Keratinocyte (primary cell): ENCODE results near the gene SLX4. TPM values are rescaled to one million over a fixed set of nuclear protein-coding genes. Genes with fewer than 3 reads are reported as not detected.

ENCODE experiments used
- DNase-seq: peaks from one replicate; pipeline ENCODE4 v3.0.0-alpha.2; 2011; ENCODE audit warnings: low read depth, missing footprints, low spot score
- FAIRE-seq: peaks from 2 replicates; lab custom pipeline; 2011; peaks lifted over from hg19 to GRCh38; lab: Jason Lieb, UNC
- H2AFZ ChIP-seq: 2 replicates; pipeline ENCODE4 v1.6.0; 2012; ENCODE audit warnings: low read length, control low read depth, inconsistent platforms; ENCODE audit not compliant: control insufficient read depth
- H3K27ac ChIP-seq: 2 replicates; pipeline ENCODE4 v1.5.1; 2011; ENCODE audit warnings: low read length; ENCODE audit not compliant: control insufficient read depth, insufficient read depth
- H3K27me3 ChIP-seq: 3 replicates; pipeline ENCODE4 v1.6.0; 2011; ENCODE audit warnings: low read length; ENCODE audit not compliant: control insufficient read depth, insufficient read depth; ENCODE audit errors: extremely low read depth
- H3K36me3 ChIP-seq, 2 experiments: 2 replicates in 1 of 2; 3 replicates in 1 of 2; pipeline ENCODE4 v1.5.1; 2011; ENCODE audit warnings: low read length in 2 of 2, mild to moderate bottlenecking in 1 of 2; ENCODE audit not compliant: control insufficient read depth in 2 of 2, insufficient read depth in 2 of 2; ENCODE audit errors: extremely low read depth in 1 of 2
- H3K4me1 ChIP-seq: 3 replicates; pipeline ENCODE4 v1.5.1; 2011; ENCODE audit warnings: low read length; ENCODE audit not compliant: control insufficient read depth, insufficient read depth; ENCODE audit errors: extremely low read depth
- H3K4me2 ChIP-seq: 3 replicates; pipeline ENCODE4 v1.6.0; 2011; ENCODE audit warnings: low read depth, low read length; ENCODE audit not compliant: control insufficient read depth, insufficient read depth; ENCODE audit errors: extremely low read depth
- H3K4me3 ChIP-seq, 3 experiments: fragments of 200-600 bp in 1 of 3; sonication (generic) in 1 of 3; 2 replicates in 2 of 3; 3 replicates in 1 of 3; pipeline ENCODE4 v1.5.1; 2011 to 2016; ENCODE audit warnings: low read length in 3 of 3, mild to moderate bottlenecking in 3 of 3, control low read depth in 2 of 3, inconsistent platforms in 1 of 3, low read depth in 1 of 3, mixed read lengths in 1 of 3, mixed run types in 1 of 3, moderate library complexity in 1 of 3; ENCODE audit not compliant: control insufficient read depth in 2 of 3, insufficient read depth in 2 of 3; ENCODE audit errors: extremely low read depth in 1 of 3
- H3K79me2 ChIP-seq: 2 replicates; pipeline ENCODE4 v1.6.0; 2012; ENCODE audit warnings: low read length; ENCODE audit not compliant: control insufficient read depth, insufficient read depth
- H3K9ac ChIP-seq: 3 replicates; pipeline ENCODE4 v1.6.0; 2011; ENCODE audit warnings: low read length; ENCODE audit not compliant: control insufficient read depth, insufficient read depth; ENCODE audit errors: extremely low read depth
- H3K9me1 ChIP-seq: 3 replicates; pipeline ENCODE4 v1.6.0; 2011; ENCODE audit warnings: low read length; ENCODE audit not compliant: control insufficient read depth, insufficient read depth; ENCODE audit errors: extremely low read depth
- H3K9me3 ChIP-seq: 2 replicates; pipeline ENCODE4 v1.5.1; 2012; ENCODE audit warnings: low read depth, low read length; ENCODE audit not compliant: control insufficient read depth
- H4K20me1 ChIP-seq: 3 replicates; pipeline ENCODE4 v1.6.0; 2011; ENCODE audit warnings: low read length; ENCODE audit not compliant: control insufficient read depth, insufficient read depth; ENCODE audit errors: extremely low read depth
- EZH2 ChIP-seq: IDR thresholded peaks from one replicate; pipeline ENCODE4 v1.6.1; 2012; ENCODE audit warnings: inconsistent platforms, mild to moderate bottlenecking, low read length, moderate library complexity
- dilution Hi-C: fragments of 300-500 bp; cut with MboI; formaldehyde crosslinking; loops from one replicate; pipeline ENCODE4 v1.7.0; 2020; ENCODE audit warnings: low sequenced_read_pairs; ENCODE audit not compliant: extremely low pct_ligation_motif_present
- polyA plus RNA-seq, 5 experiments: library from polyadenylated mRNA; depleted of rRNA in 3 of 5; stranded (reverse) in 3 of 5; stranded (forward) in 1 of 5; unstranded in 1 of 5; fragments of >200 nt; gene quantifications; 1 replicate in 1 of 5; 2 replicates in 3 of 5; 3 replicates in 1 of 5; pipeline versions ENCODE4 v1.2.1 to v1.2.3, GENCODE V29; 2011 to 2012; ENCODE audit warnings: missing spikeins in 2 of 5, low read depth in 1 of 5, low replicate concordance in 1 of 5
- TF ChIP-seq, protein P1 (sequence below), 3 experiments: IDR thresholded peaks in 1 of 3; conservative IDR thresholded peaks in 1 of 3; optimal IDR thresholded peaks in 1 of 3; 2 replicates in 2 of 3; 3 replicates in 1 of 3; pipeline versions ENCODE3 to v1.5.1; 2011; ENCODE audit warnings: low read length in 3 of 3, mild to moderate bottlenecking in 3 of 3, moderate library complexity in 2 of 3, control low read depth in 1 of 3, inconsistent platforms in 1 of 3; ENCODE audit not compliant: insufficient read depth in 2 of 3; ENCODE audit errors: extremely low read depth in 1 of 3

Gene SLX4
- polyA plus RNA-seq, 1 donor (not counting 4 experiments of a cell fraction or from before 2014, with no cell fraction given) = 2.0 TPM

DNA sequence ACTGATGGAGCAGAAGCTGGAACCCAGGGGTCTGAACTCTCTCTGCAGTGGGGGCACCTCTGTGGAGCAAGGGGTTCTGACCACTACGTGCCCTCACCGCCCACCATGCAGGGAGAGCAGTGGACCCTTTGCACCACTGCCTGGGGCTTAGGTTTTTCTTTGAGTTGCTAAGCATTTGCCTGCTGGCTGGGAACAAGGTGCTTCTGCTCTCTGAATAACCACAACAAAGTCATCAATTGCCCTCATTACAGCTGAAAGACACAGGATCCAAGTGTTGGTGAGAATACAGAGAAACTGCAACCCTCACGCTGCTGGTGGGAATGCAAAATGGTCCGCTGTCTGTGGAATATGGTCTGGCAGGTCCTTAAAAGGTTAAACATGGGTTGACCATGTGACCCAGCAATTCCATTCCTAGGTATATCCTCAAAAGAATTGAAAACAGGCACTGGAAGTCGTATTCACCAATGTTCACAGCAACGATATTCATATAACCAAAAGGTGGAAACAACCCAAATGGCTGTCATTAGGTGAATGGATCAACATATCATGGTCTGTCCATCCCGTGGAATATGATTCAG is 57.0 kb downstream of the SLX4 start:
- no peak overlapping the region for H2AFZ ChIP-seq
- H3K27ac ChIP-seq = no peak overlapping the region
- H3K4me2 ChIP-seq = no peak overlapping the region
- no peaks in the 10 kb centered on the region for H3K36me3 ChIP-seq
- no peak overlapping the region for H3K9ac ChIP-seq
- no peaks in the 10 kb centered on the region for H3K79me2 ChIP-seq
- H3K4me3 ChIP-seq = no peak overlapping the region
- H3K4me1 ChIP-seq = no peaks in the 10 kb centered on the region
- no peak for TF ChIP-seq EZH2
- DNase-seq (no peak), FAIRE-seq (no peak)
- dilution Hi-C loops = no loop called here
- no peaks in the 10 kb centered on the region for H3K9me1 ChIP-seq
- no peaks in the 10 kb centered on the region for H4K20me1 ChIP-seq
- H3K9me3 ChIP-seq = no peaks in the 10 kb centered on the region
- H3K27me3 ChIP-seq = no peaks in the 10 kb centered on the region

GRCh38 chr16:3553138-3553923 is 58.1 kb downstream of the SLX4 start:
- no peaks in the 10 kb centered on the region for H4K20me1 ChIP-seq
- H3K4me3 ChIP-seq = no peak overlapping the region
- no peaks in the 10 kb centered on the region for H3K9me3 ChIP-seq
- H3K36me3 ChIP-seq = no peaks in the 10 kb centered on the region
- no peak overlapping the region for H3K27ac ChIP-seq
- no peaks in the 10 kb centered on the region for H3K9me1 ChIP-seq
- dilution Hi-C loops = no loop called here
- H2AFZ ChIP-seq = no peak overlapping the region
- H3K79me2 ChIP-seq = no peaks in the 10 kb centered on the region
- H3K27me3 ChIP-seq = no peaks in the 10 kb centered on the region
- no peaks in the 10 kb centered on the region for H3K4me1 ChIP-seq
- no peak overlapping the region for H3K4me2 ChIP-seq
- FAIRE-seq (no peak), DNase-seq (no peak)
- TF ChIP-seq, protein P1, sequence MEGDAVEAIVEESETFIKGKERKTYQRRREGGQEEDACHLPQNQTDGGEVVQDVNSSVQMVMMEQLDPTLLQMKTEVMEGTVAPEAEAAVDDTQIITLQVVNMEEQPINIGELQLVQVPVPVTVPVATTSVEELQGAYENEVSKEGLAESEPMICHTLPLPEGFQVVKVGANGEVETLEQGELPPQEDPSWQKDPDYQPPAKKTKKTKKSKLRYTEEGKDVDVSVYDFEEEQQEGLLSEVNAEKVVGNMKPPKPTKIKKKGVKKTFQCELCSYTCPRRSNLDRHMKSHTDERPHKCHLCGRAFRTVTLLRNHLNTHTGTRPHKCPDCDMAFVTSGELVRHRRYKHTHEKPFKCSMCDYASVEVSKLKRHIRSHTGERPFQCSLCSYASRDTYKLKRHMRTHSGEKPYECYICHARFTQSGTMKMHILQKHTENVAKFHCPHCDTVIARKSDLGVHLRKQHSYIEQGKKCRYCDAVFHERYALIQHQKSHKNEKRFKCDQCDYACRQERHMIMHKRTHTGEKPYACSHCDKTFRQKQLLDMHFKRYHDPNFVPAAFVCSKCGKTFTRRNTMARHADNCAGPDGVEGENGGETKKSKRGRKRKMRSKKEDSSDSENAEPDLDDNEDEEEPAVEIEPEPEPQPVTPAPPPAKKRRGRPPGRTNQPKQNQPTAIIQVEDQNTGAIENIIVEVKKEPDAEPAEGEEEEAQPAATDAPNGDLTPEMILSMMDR (optimal IDR thresholded peaks at IDR 0.05 in 1 of 3, IDR thresholded peaks at IDR 0.05 in 1 of 3, conservative IDR thresholded peaks at IDR 0.05 in 1 of 3; ENCODE audit: extremely low read depth in 1 of 3, insufficient read depth in 2 of 3, low read length in 3 of 3) = no peak
- no peak for TF ChIP-seq EZH2
- H3K9ac ChIP-seq = no peak overlapping the region
